ENCODE data around the gene TP63.

DNA sequence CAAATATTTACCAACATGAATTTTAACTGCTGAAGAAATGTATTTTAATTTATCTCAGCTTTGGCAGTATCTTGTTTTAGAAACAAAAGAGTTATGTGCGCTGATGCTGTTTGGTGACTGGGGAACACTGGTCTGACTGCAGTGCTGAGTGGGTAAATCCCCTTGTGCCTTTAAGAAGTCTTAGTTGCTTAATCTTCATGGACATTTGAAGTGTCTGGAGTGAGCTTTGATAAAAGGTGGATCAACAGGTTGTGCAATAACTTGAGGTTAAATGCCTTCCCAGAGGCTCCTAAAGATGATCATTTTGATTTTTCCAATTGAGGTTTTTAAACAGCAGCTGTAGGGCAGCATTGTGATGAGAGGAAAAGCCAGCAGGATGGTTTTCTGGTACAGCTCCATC, 68.7 kb downstream of the TP63 start:
- TF ChIP-seq, protein P1, sequence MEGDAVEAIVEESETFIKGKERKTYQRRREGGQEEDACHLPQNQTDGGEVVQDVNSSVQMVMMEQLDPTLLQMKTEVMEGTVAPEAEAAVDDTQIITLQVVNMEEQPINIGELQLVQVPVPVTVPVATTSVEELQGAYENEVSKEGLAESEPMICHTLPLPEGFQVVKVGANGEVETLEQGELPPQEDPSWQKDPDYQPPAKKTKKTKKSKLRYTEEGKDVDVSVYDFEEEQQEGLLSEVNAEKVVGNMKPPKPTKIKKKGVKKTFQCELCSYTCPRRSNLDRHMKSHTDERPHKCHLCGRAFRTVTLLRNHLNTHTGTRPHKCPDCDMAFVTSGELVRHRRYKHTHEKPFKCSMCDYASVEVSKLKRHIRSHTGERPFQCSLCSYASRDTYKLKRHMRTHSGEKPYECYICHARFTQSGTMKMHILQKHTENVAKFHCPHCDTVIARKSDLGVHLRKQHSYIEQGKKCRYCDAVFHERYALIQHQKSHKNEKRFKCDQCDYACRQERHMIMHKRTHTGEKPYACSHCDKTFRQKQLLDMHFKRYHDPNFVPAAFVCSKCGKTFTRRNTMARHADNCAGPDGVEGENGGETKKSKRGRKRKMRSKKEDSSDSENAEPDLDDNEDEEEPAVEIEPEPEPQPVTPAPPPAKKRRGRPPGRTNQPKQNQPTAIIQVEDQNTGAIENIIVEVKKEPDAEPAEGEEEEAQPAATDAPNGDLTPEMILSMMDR (IDR thresholded peaks at IDR 0.05) = no peak
- TF ChIP-seq POLR2A (IDR thresholded peaks at IDR 0.05) = no peak
